Activated T-cell treated with anti-CD3 and anti-CD28 coated beads, Interleukin-2, amount 50 U/mL, for 4 hours (primary cell): ENCODE measurements around the gene TMEM214. TPM values are rescaled to one million over a fixed set of nuclear protein-coding genes. Genes with fewer than 3 reads are reported as not detected.

Source experiments
- ATAC-seq, 2 donors: fragments of 200-7000 bp; cut with Tn5 transposase; one replicate each; pipeline ENCODE4 v1.10.0; 2021
- DNase-seq: peaks from one replicate; pipeline ENCODE4 v3.0.0-alpha.2; 2020
- H3K27me3 Mint-ChIP-seq: one replicate; pipeline ENCODE4 v1.8.0; 2021; ENCODE audit warnings: low read depth, mixed read lengths
- H3K36me3 Mint-ChIP-seq: one replicate; pipeline ENCODE4 v1.8.0; 2022; ENCODE audit warnings: mixed read lengths; ENCODE audit not compliant: insufficient read depth
- H3K4me1 Mint-ChIP-seq: one replicate; pipeline ENCODE4 v1.8.0; 2021; ENCODE audit warnings: low read depth, mixed read lengths
- H3K4me3 Mint-ChIP-seq: one replicate; pipeline ENCODE4 v1.8.0; 2021; ENCODE audit warnings: mild to moderate bottlenecking, moderate library complexity, mixed read lengths
- H3K9me3 Mint-ChIP-seq: one replicate; pipeline ENCODE4 v1.8.0; 2021; ENCODE audit warnings: mixed read lengths
- total RNA-seq, 3 donors: library from RNA; stranded (reverse); gene quantifications; one replicate each; pipeline ENCODE4 v1.2.1, GENCODE V29; 2021

TMEM214 gene
- total RNA-seq, 3 donors from 2014 or later, result 59.0 to 71.3 (median 60.4) TPM

DNA sequence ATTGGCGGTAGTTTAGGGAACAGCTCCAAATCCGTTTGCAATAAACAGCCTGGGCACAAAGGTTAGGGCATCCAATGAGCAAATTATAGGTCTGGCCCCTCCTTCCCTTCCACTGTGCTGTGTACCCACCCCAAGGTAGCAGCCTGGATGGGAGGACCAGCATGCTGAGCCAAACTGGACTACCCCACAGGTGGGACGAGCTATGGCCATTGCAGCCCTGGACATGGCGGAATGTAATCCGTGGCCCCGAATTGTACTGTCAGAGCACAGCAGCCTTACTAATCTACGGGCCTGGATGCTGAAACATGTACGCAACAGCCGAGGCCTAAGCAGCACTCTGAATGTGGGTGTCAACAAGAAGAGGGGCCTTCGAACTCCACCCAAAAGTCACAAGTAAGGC, 25.4 kb downstream of the TMEM214 start:
- no peaks in the 10 kb centered on the region for H3K27me3 Mint-ChIP-seq
- no peaks in the 10 kb centered on the region for H3K4me1 Mint-ChIP-seq
- DNase-seq (no peak), ATAC-seq (no peak)
- H3K36me3 Mint-ChIP-seq, result peaks cover 19% of the 10 kb centered on the region
- no peaks in the 10 kb centered on the region for H3K9me3 Mint-ChIP-seq
- H3K4me3 Mint-ChIP-seq, result no peak overlapping the region

DNA sequence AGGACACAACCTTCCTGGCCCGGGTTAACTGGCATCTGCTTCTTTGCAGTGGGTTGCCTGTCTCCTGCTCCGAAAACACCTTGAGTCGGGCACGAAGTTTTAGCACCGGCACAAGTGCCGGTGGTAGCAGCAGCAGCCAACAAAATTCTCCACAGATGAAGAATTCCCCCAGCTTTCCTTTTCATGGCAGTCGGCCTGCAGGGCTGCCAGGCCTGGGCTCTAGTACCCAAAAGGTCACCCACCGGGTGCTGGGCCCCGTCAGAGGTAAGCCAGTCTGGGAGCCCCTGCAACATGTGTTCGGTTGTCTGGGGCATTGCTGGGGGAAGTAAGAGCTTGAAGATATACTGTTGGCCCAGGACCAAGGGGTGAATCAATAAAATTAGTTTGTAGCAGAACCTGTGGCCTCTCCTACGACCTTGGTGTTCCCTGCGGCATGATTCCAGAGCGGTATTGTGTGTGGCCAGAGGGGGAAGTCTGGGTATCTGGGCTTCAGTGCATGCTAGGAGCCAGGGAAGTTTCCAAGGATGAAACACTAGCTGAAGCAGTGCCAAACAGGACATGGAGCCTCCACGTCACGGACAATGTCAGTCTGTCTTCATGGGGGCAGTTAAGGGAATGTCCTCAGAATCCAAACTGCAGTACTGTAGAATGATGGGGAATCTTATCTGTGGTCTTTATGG, 26.5 kb downstream of the TMEM214 start:
- Mint-ChIP-seq H3K9me3 (no peaks in the 10 kb centered on the region), H3K4me1 (no peaks in the 10 kb centered on the region), H3K27me3 (no peaks in the 10 kb centered on the region), H3K36me3 (peaks cover 15% of the 10 kb centered on the region), H3K4me3 (no peak overlapping the region)
- DNase-seq, result no peak
- no peak for ATAC-seq

GRCh38 chr2:27060323-27060722, 27.6 kb downstream of the TMEM214 start:
- Mint-ChIP-seq H3K4me1 (no peaks in the 10 kb centered on the region), H3K4me3 (no peak overlapping the region)

GRCh38 chr2:27065128-27065527, 32.4 kb downstream of the TMEM214 start:
- no peak overlapping the region for H3K4me3 Mint-ChIP-seq
- H3K27me3 Mint-ChIP-seq, result no peaks in the 10 kb centered on the region
- H3K4me1 Mint-ChIP-seq, result peaks cover 31% of the 10 kb centered on the region
- ATAC-seq (no peak), DNase-seq (no peak)
- no peaks in the 10 kb centered on the region for H3K9me3 Mint-ChIP-seq
- peaks cover 35% of the 10 kb centered on the region for H3K36me3 Mint-ChIP-seq

More at GRCh38 chr2:27060323-27060722, 27.6 kb downstream of the TMEM214 start:
- DNase-seq (no peak), ATAC-seq (no peak)
- H3K27me3 Mint-ChIP-seq, result no peaks in the 10 kb centered on the region
- H3K36me3 Mint-ChIP-seq, result peaks cover 13% of the 10 kb centered on the region
- no peaks in the 10 kb centered on the region for H3K9me3 Mint-ChIP-seq

- H3K4me3 Mint-ChIP-seq, result no peak overlapping the region
- DNase-seq (no peak), ATAC-seq (no peak)
- H3K27me3 Mint-ChIP-seq, result no peaks in the 10 kb centered on the region
- peaks cover 43% of the 10 kb centered on the region for H3K4me1 Mint-ChIP-seq
- peaks cover 32% of the 10 kb centered on the region for H3K36me3 Mint-ChIP-seq
- H3K9me3 Mint-ChIP-seq, result no peaks in the 10 kb centered on the region
These were observed 34.6 kb downstream of the TMEM214 start for GRCh38 chr2:27067385-27067784.

DNA sequence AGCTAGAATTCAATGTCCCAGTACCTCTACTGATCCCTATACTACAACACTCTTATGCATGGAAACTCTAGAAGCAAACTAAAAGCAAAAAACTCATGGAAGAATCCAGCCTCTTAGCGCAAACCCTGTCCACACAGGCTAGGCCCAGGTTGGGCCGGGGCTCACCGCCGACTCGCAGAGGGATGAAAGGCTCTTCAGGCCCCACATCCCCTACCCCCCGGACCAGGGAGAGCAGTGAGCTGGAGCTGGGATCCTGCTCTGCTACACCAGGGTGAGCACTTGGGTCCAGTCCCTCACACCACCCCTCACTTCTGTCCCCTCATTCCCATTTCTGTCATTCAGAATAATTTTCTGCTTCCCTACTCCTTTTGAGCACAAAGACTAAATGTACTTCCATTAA, 36.7 kb downstream of the TMEM214 start:
- no peaks in the 10 kb centered on the region for H3K9me3 Mint-ChIP-seq
- H3K4me3 Mint-ChIP-seq, result peak overlapping the region; percentile 95
- H3K27me3 Mint-ChIP-seq, result no peaks in the 10 kb centered on the region
- peaks cover 27% of the 10 kb centered on the region for H3K36me3 Mint-ChIP-seq
- no peak for ATAC-seq
- no peak for DNase-seq
- H3K4me1 Mint-ChIP-seq, result peaks cover 58% of the 10 kb centered on the region

DNA sequence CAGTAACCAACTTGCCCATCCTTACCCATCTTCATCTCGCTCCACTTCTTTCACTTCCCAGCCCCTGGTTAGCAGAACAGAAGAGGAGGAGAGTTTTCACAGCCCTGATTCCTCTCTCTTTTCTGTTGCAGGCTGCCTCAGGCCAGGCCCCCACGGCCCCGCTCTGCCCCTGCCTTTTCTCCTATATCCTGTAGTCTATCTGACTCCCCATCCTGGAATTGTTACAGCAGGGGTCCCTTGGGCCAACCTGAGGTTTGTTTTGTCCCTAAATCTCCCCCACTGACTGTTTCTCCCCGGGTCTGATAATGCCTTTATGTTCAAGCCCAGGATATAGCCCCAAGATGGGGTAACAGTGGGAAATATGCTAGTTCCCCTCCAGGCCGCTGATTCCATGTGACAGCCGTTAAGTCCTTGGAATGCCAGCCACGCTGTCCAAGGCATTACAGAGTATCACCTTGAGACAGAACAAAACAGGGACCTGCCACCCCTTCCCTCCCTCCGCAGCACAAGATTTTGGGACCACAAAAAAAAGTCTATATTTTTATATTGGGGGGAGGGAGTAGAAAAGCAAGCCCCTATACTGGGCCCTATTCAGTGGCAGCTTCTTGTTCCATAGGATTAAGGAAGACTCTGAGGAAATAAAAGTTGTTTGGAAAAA, 37.3 kb downstream of the TMEM214 start:
- DNase-seq, result no peak
- Mint-ChIP-seq H3K27me3 (no peaks in the 10 kb centered on the region), H3K4me3 (peak overlapping the region; percentile 95), H3K36me3 (peaks cover 25% of the 10 kb centered on the region), H3K9me3 (no peaks in the 10 kb centered on the region), H3K4me1 (peaks cover 64% of the 10 kb centered on the region)
- no peak for ATAC-seq

DNA sequence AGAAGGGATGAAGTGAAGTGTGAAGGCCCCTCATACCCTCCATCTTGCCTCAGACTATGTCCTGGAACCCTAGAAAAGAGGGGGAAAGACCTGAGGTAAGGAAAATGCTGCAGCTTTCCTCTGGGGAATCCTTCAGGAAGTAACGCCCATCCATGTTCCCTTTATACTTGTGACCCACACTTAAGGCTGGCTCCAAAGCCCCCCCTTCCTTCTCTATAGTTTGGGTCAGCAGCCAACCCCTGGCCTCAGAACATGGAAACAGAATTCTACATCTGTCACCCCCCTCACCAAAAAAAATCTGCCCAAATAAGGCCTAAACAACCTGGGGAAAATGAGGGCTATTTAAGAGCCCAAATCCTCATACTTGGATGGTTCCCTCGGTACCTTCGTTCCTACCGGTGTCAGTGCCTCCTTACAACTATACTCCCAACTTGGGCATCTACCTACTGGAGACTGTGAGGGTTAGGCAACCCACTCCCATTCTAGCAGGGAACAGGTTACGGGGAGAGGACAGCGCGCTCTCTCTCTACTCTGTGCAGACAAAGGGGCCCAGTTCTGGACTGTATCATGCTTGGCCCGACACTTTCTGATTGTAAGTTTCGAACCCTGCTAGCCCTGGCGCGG, 38.0 kb downstream of the TMEM214 start:
- peaks cover 68% of the 10 kb centered on the region for H3K4me1 Mint-ChIP-seq
- DNase-seq, result no peak
- no peak for ATAC-seq
- no peaks in the 10 kb centered on the region for H3K27me3 Mint-ChIP-seq
- H3K36me3 Mint-ChIP-seq, result peaks cover 21% of the 10 kb centered on the region
- no peaks in the 10 kb centered on the region for H3K9me3 Mint-ChIP-seq
- H3K4me3 Mint-ChIP-seq, result peak overlapping the region; percentile 95

GRCh38 chr2:27071277-27071989, 38.7 kb downstream of the TMEM214 start, which contains the start of gene OST4:
Gene OST4, minus strand, starts transcription at chr2:27071654.
- ATAC-seq, result peak; percentile 96
- Mint-ChIP-seq H3K27me3 (no peaks in the 10 kb centered on the region), H3K4me3 (peak within 1 kb of the TSS; percentile 95), H3K36me3 (peaks cover 17% of the 10 kb centered on the region), H3K9me3 (no peaks in the 10 kb centered on the region), H3K4me1 (peaks cover 70% of the 10 kb centered on the region)
- DNase-seq, result peak; percentile 83

DNA sequence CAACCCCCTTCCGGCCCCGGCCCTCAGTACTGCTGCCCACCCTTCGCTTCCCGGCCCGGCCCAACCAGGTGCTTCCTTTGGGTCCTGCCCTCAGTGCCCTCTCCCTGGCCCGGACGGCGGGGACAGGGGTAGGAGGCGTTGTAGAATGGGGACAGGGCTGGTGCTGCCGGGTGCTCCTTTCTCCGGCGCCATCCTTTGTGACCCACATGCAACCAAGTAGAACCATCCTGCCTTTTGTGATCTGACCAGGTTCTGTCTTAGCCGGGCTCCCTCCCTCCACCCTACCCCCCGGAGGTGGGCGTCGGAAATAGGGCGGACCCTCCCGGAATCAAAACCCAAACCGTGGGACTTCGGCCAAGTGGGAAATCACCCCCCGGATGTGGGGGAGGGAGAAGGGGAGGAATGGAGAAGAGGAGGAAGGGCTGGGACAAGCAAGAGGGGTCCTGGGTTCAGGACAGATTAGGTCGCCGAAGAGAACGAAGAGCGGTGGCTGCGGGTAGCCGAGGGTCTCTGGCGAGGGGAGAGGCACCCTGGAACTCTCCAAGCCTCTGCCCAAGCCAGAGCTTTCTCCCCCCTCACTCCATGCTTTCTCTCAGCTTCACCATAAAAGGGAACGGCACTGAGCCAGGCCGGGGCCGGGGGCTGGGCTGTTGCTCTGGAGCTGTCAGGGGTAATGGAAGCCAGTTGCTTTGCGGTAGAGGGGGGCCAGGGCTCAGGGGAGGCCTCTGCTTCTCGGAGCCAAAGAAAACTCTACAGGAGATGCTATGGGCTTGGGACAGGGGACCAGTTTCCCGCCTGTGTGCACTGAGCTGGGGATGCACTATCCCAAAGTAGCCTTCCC, 39.4 kb downstream of the TMEM214 start:
- peak in 1 of 2 donors; percentile 20 for ATAC-seq
- Mint-ChIP-seq H3K9me3 (no peaks in the 10 kb centered on the region), H3K4me1 (peaks cover 74% of the 10 kb centered on the region)

GRCh38 chr2:27072920-27073319, 40.2 kb downstream of the TMEM214 start:
- H3K4me3 Mint-ChIP-seq, result peak overlapping the region; percentile 81
- peaks cover 71% of the 10 kb centered on the region for H3K4me1 Mint-ChIP-seq
- DNase-seq (no peak), ATAC-seq (no peak)
- H3K9me3 Mint-ChIP-seq, result no peaks in the 10 kb centered on the region
- peaks cover 12% of the 10 kb centered on the region for H3K36me3 Mint-ChIP-seq
- no peaks in the 10 kb centered on the region for H3K27me3 Mint-ChIP-seq

More for the DNA sequence above, 39.4 kb downstream of the TMEM214 start:
- peaks cover 16% of the 10 kb centered on the region for H3K36me3 Mint-ChIP-seq
- DNase-seq, result peak; percentile 23
- peak overlapping the region; percentile 81 for H3K4me3 Mint-ChIP-seq
- H3K27me3 Mint-ChIP-seq, result no peaks in the 10 kb centered on the region

DNA sequence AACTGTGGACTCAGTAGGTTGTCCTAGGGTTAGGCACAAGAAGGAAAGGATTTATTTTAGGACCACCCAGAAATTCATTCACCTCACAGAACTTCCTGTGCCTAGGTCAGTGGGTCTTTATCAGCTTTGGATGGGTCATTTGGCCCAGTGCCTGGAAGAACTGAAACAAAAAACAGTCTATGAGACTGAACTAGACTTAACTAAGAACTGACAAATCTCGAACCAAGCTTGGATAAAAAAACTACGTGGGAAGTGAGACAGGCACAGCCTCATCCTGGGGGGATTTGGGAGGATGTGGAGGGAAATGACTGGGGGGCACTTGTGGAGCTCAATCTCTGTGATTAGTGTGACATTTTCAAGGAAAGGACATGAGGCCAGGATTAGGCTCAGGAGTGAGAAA, 41.0 kb downstream of the TMEM214 start:
- no peak overlapping the region for H3K4me3 Mint-ChIP-seq
- H3K27me3 Mint-ChIP-seq, result no peaks in the 10 kb centered on the region
- DNase-seq (no peak), ATAC-seq (no peak)
- H3K36me3 Mint-ChIP-seq, result peaks cover 12% of the 10 kb centered on the region
- no peaks in the 10 kb centered on the region for H3K9me3 Mint-ChIP-seq
- peaks cover 63% of the 10 kb centered on the region for H3K4me1 Mint-ChIP-seq

GRCh38 chr2:27074738-27075565, 42.2 kb downstream of the TMEM214 start:
- Mint-ChIP-seq H3K27me3 (no peaks in the 10 kb centered on the region), H3K9me3 (no peaks in the 10 kb centered on the region), H3K4me3 (no peak overlapping the region), H3K4me1 (peaks cover 54% of the 10 kb centered on the region), H3K36me3 (peaks cover 1% of the 10 kb centered on the region)
- DNase-seq, result peak; percentile 32
- no peak for ATAC-seq
